ENCODE results near the gene MRPL19.
"Not testable (repeated sequence)": the region's sequence is repeated elsewhere in the genome, so short reads cannot be mapped to it uniquely, and the experiment has no call there.

The MRPL19 gene

GRCh38 chr2:75675908-75676307 lies 29.3 kb downstream of the MRPL19 start:
- no peak for FAIRE-seq

- FAIRE-seq = peak; percentile 3
Observed at GRCh38 chr2:75676464-75676863, 29.9 kb downstream of the MRPL19 start.

- no peak for FAIRE-seq
Observed at GRCh38 chr2:75679556-75679955, 33.0 kb downstream of the MRPL19 start.

- no peak for FAIRE-seq
Observed at GRCh38 chr2:75680402-75680801, 33.8 kb downstream of the MRPL19 start.

- not testable (repeated sequence) for FAIRE-seq
Observed at GRCh38 chr2:75683430-75683829, 36.8 kb downstream of the MRPL19 start.

GRCh38 chr2:75688196-75688595 lies 41.6 kb downstream of the MRPL19 start:
- FAIRE-seq = no peak

- FAIRE-seq = no peak
Observed at GRCh38 chr2:75698918-75699317, 52.3 kb downstream of the MRPL19 start.

- no peak for FAIRE-seq
Observed at GRCh38 chr2:75702593-75702992, 56.0 kb downstream of the MRPL19 start.

- no peak for FAIRE-seq
Observed at GRCh38 chr2:75703589-75704287, 57.2 kb downstream of the MRPL19 start.

GRCh38 chr2:75705921-75706320 lies 59.3 kb downstream of the MRPL19 start:
- no peak for FAIRE-seq

- FAIRE-seq = no peak
Observed at GRCh38 chr2:75707901-75708300, 61.3 kb downstream of the MRPL19 start.

- FAIRE-seq = peak; percentile 48
Observed at GRCh38 chr2:75709297-75709696, 62.7 kb downstream of the MRPL19 start.

GRCh38 chr2:75710220-75710576 lies 63.6 kb downstream of the MRPL19 start:
- no peak for FAIRE-seq

- no peak for FAIRE-seq
Observed at GRCh38 chr2:75710577-75711253, 64.1 kb downstream of the MRPL19 start, which contains the start of gene GCFC2. Gene GCFC2 (minus strand): TSS chr2:75710915. CDS start chr2:75710855, 60 bp downstream.

GRCh38 chr2:75711590-75711989 lies 65.0 kb downstream of the MRPL19 start:
- not testable (repeated sequence) for FAIRE-seq

GRCh38 chr2:75716406-75716805 lies 69.8 kb downstream of the MRPL19 start:
- peak; percentile 40 for FAIRE-seq

- no peak for FAIRE-seq
Observed at GRCh38 chr2:75719616-75720015, 73.0 kb downstream of the MRPL19 start.

- FAIRE-seq = no peak
Observed at GRCh38 chr2:75720525-75720924, 73.9 kb downstream of the MRPL19 start.

- no peak for FAIRE-seq
Observed at GRCh38 chr2:75722687-75723086, 76.1 kb downstream of the MRPL19 start.

GRCh38 chr2:75728614-75729419 lies 82.2 kb downstream of the MRPL19 start:
- no peak for FAIRE-seq

- FAIRE-seq = peak; percentile 79
Observed at GRCh38 chr2:75729861-75730260, 83.3 kb downstream of the MRPL19 start.

GRCh38 chr2:75736276-75736675 lies 89.7 kb downstream of the MRPL19 start:
- no peak for FAIRE-seq

GRCh38 chr2:75737961-75738360 lies 91.4 kb downstream of the MRPL19 start:
- no peak for FAIRE-seq

Data from G401.6 (cell line).